Lower leg skin (tissue), 3 donors: ENCODE results near the gene ZNF821.

Source experiments
- CTCF ChIP-seq, 3 donors: fragments of 450-650 bp; IDR thresholded peaks; one replicate each; pipeline ENCODE4 v1.5.1; 2016; ENCODE audit warnings: antibody characterized with exemption in 3 of 3, mild to moderate bottlenecking in 3 of 3, moderate library complexity in 2 of 3
- POLR2A ChIP-seq, 2 donors: fragments of 450-650 bp; IDR thresholded peaks; one replicate each; pipeline ENCODE4 v1.6.1; 2016 to 2017; ENCODE audit warnings: antibody characterized with exemption in 2 of 2, mild to moderate bottlenecking in 1 of 2, moderate library complexity in 1 of 2

GRCh38 chr16:71933017-71933416, 49.0 kb upstream of the ZNF821 start:
- TF ChIP-seq CTCF (IDR thresholded peaks at IDR 0.05) (no peak), POLR2A (IDR thresholded peaks at IDR 0.05) (no peak)
